GM12878 (cell line): ENCODE results near the gene MXD4. TPM values are rescaled to one million over a fixed set of nuclear protein-coding genes. Genes with fewer than 3 reads are reported as not detected.

Experiments used
- ATAC-seq: fragments of 200-7000 bp; cut with Tn5 transposase; 3 replicates; pipeline ENCODE4 v1.9.1; 2020; ENCODE audit warnings: mild to moderate bottlenecking, moderate library complexity
- BruUV-seq: library from RNA; stranded (reverse); fragments of 400-500 nt; replicated peaks from 2 replicates; lab custom pipeline; 2021; lab: Mats Ljungman, UMichigan
- CTCF ChIA-PET: fragments of 300-600 bp; sonication (Branson Sonifier 250); formaldehyde crosslinking; extraction: SDS; loops from one replicate; lab custom pipeline; 2021; ENCODE audit warnings: inconsistent platforms; lab: Yijun Ruan, JAX
- POLR2A ChIA-PET: fragments of 350-600 bp; formaldehyde crosslinking; extraction: SDS; loops from one replicate; lab custom pipeline; 2021; ENCODE audit warnings: inconsistent platforms; lab: Charles Lee
- RAD21 ChIA-PET: fragments of 300-600 bp; sonication (Branson Sonifier 250); formaldehyde crosslinking; loops from one replicate; lab custom pipeline; 2023; ENCODE audit warnings: antibody characterized with exemption; ENCODE audit not compliant: unreplicated experiment; lab: Charles Lee
- SMC1A ChIA-PET: fragments of 300-600 bp; sonication (Branson Sonifier 250); formaldehyde crosslinking; loops from one replicate; lab custom pipeline; 2023; ENCODE audit not compliant: unreplicated experiment, uncharacterized antibody; lab: Charles Lee
- DNase-seq: peaks from one replicate; pipeline ENCODE4 v3.0.0-alpha.2; 2011; ENCODE audit warnings: low read depth, low spot score
- FAIRE-seq: peaks from 3 replicates; lab custom pipeline; 2011; peaks lifted over from hg19 to GRCh38; lab: Jason Lieb, UNC
- H2AFZ ChIP-seq: 2 replicates; pipeline ENCODE4 v1.6.0; 2011; ENCODE audit warnings: low read depth, low read length, control low read depth; ENCODE audit not compliant: control insufficient read depth
- H3K27ac ChIP-seq: 2 replicates; pipeline ENCODE4 v1.5.1; 2011; ENCODE audit warnings: control low read depth; ENCODE audit not compliant: control insufficient read depth, insufficient read depth
- H3K27me3 ChIP-seq, 2 experiments: replicated peaks in 1 of 2; 2 replicates each; pipeline versions ENCODE4 v1.6.0 to v1.6.1; 2011; ENCODE audit warnings: low read length in 1 of 2; ENCODE audit not compliant: control insufficient read depth in 2 of 2, insufficient read depth in 2 of 2
- H3K36me3 ChIP-seq, 2 experiments: 2 replicates each; pipeline ENCODE4 v1.5.1; 2011; ENCODE audit warnings: low read length in 1 of 2; ENCODE audit not compliant: control insufficient read depth in 2 of 2, insufficient read depth in 2 of 2
- H3K4me1 ChIP-seq: 2 replicates; pipeline ENCODE4 v1.6.1; 2011; ENCODE audit warnings: mild to moderate bottlenecking, low read length, moderate library complexity, mixed read lengths; ENCODE audit not compliant: control insufficient read depth, insufficient read depth
- H3K4me2 ChIP-seq: 2 replicates; pipeline ENCODE4 v1.6.0; 2011; ENCODE audit warnings: control low read depth; ENCODE audit not compliant: control insufficient read depth, insufficient read depth
- H3K4me3 ChIP-seq: fragments of 200-600 bp; sonication (generic); 2 replicates; pipeline ENCODE4 v1.5.1; 2016
- H3K79me2 ChIP-seq: 2 replicates; pipeline ENCODE4 v1.6.0; 2011; ENCODE audit warnings: low read length; ENCODE audit not compliant: control insufficient read depth, insufficient read depth
- H3K9ac ChIP-seq: 2 replicates; pipeline ENCODE4 v1.8.0; 2011; ENCODE audit warnings: low read length, control low read depth, mixed read lengths; ENCODE audit not compliant: control insufficient read depth, insufficient read depth
- H3K9me3 ChIP-seq: replicated peaks from 3 replicates; pipeline ENCODE4 v1.5.1; 2011; ENCODE audit warnings: mild to moderate bottlenecking, low read length; ENCODE audit not compliant: control insufficient read depth, insufficient read depth
- H4K20me1 ChIP-seq: 2 replicates; pipeline ENCODE4 v1.6.0; 2011; ENCODE audit not compliant: control insufficient read depth, insufficient read depth
- ATF7 ChIP-seq: fragments of 450-650 bp; IDR thresholded peaks from 2 replicates; pipeline ENCODE4 v1.6.1; 2016; ENCODE audit warnings: low read depth, mild to moderate bottlenecking
- EED ChIP-seq: sonication (generic); IDR thresholded peaks from 2 replicates; pipeline ENCODE4 v1.6.1; 2016; ENCODE audit warnings: antibody characterized with exemption, low read depth
- FOXM1 ChIP-seq: IDR thresholded peaks from 2 replicates; pipeline ENCODE4 v1.6.1; 2012; ENCODE audit warnings: low read depth, mild to moderate bottlenecking, inconsistent platforms, low read length, moderate library complexity
- HSF1 ChIP-seq: fragments of 150-350 bp; IDR thresholded peaks from 2 replicates; pipeline ENCODE4 v1.6.1; 2014; ENCODE audit warnings: mild to moderate bottlenecking, low read depth, low read length
- IKZF1 ChIP-seq: fragments of 450-650 bp; conservative IDR thresholded peaks from 2 replicates; pipeline ENCODE4 v1.6.1; 2017; ENCODE audit warnings: antibody characterized with exemption, mild to moderate bottlenecking
- MLLT1 ChIP-seq: fragments of 450-650 bp; IDR thresholded peaks from 2 replicates; pipeline ENCODE4 v1.6.1; 2016; ENCODE audit warnings: mild to moderate bottlenecking
- MTA2 ChIP-seq: fragments of 450-650 bp; IDR thresholded peaks from 2 replicates; pipeline ENCODE4 v1.6.1; 2016; ENCODE audit warnings: low read depth, mild to moderate bottlenecking, moderate library complexity
- MXI1 ChIP-seq: fragments of 150-350 bp; IDR thresholded peaks from 2 replicates; pipeline ENCODE4 v1.6.1; 2011; ENCODE audit warnings: low read depth, mild to moderate bottlenecking, inconsistent platforms, low read length, improper control_type of control experiment
- NBN ChIP-seq: fragments of 450-650 bp; IDR thresholded peaks from 2 replicates; pipeline ENCODE4 v1.6.1; 2016
- POU2F2 ChIP-seq: IDR thresholded peaks from 3 replicates; pipeline ENCODE4 v1.6.1; 2011; ENCODE audit warnings: low read depth, mild to moderate bottlenecking, low read length, borderline replicate concordance
- SIX5 ChIP-seq: IDR thresholded peaks from 2 replicates; pipeline ENCODE4 v1.6.1; 2011; ENCODE audit warnings: mild to moderate bottlenecking, low read depth, low read length, moderate library complexity; ENCODE audit not compliant: severe bottlenecking
- SUZ12 ChIP-seq: fragments of 200-600 bp; sonication (generic); IDR thresholded peaks from one replicate; pipeline ENCODE4 v1.6.1; 2018; ENCODE audit warnings: antibody characterized with exemption, mild to moderate bottlenecking; ENCODE audit not compliant: unreplicated experiment
- YY1 ChIP-seq: IDR thresholded peaks from 2 replicates; pipeline ENCODE4 v1.6.1; 2011; ENCODE audit warnings: low read depth, mild to moderate bottlenecking, low read length
- ZBTB11 ChIP-seq: fragments of 450-650 bp; formaldehyde crosslinking; IDR thresholded peaks from 2 replicates; pipeline ENCODE4 v1.5.0; 2022; ENCODE audit warnings: mild to moderate bottlenecking, missing genetic modification characterization
- ZBTB33 ChIP-seq: fragments of 450-650 bp; IDR thresholded peaks from 2 replicates; pipeline ENCODE4 v1.6.1; 2017; ENCODE audit warnings: mild to moderate bottlenecking
- WGBS: methylation state at CpG from one replicate; pipeline ENCODE4 v1.1.6; 2016; ENCODE audit warnings: low lambda C conversion rate; ENCODE audit not compliant: insufficient replicate concordance, insufficient coverage; ENCODE audit errors: missing lambda C conversion rate; 5-methylcytosine and 5-hydroxymethylcytosine counted together
- in situ Hi-C: fragments of 300-500 bp; cut with MboI; formaldehyde crosslinking; loops from 9 replicates; pipeline ENCODE4 v1.14.3; 2018; ENCODE audit warnings: mixed read lengths
- intact Hi-C: fragments of 100-400 bp; cut with micrococcal nuclease; formaldehyde crosslinking; loops from one replicate; pipeline ENCODE4 v1.14.2; 2022; ENCODE audit not compliant: unreplicated experiment
- polyA plus RNA-seq, 11 experiments: library from polyadenylated mRNA; depleted of rRNA in 4 of 11; unstranded in 6 of 11; stranded (reverse) in 5 of 11; fragments of >200 nt; fragmentation: Nextera tagmentation in 4 of 11; fragmentation: Illumina TruSeq in 1 of 11; extraction: Ambion mirVana in 4 of 11; extraction: Trizol in 1 of 11; gene quantifications; 1 replicate in 1 of 11; 2 replicates in 10 of 11; pipeline versions ENCODE4 v1.2.1 to v1.2.3, GENCODE V29; 2011 to 2016; ENCODE audit warnings: inconsistent platforms in 2 of 11, missing spikeins in 2 of 11, low read depth in 1 of 11
- total RNA-seq, 4 experiments: library from RNA; depleted of rRNA in 3 of 4; stranded (reverse); fragments of >200 nt in 3 of 4; fragmentation: Illumina TruSeq in 1 of 4; extraction: Trizol in 1 of 4; gene quantifications; 2 replicates each; pipeline versions ENCODE4 v1.2.1 to v1.2.3, GENCODE V29; 2013 to 2021

MXD4 gene
- total and polyA plus RNA-seq, 10 of the 15 experiments (the other 5 are each of a cell fraction or from before 2014, with no cell fraction given), result 0.21 to 25.6 (median 5.2) TPM

- no peak for TF ChIP-seq POU2F2
- TF ChIP-seq MLLT1, result no peak
- no peak for TF ChIP-seq IKZF1
- no peak for TF ChIP-seq NBN
- no peak for TF ChIP-seq SIX5
- TF ChIP-seq ZBTB11, result no peak
- no peak for TF ChIP-seq MTA2
- no peak for TF ChIP-seq ATF7
- TF ChIP-seq EED, result no peak
- TF ChIP-seq YY1, result no peak
- no peak for TF ChIP-seq MXI1
- no peak for TF ChIP-seq FOXM1
- no peak for TF ChIP-seq ZBTB33
- TF ChIP-seq SUZ12, result no peak
- no peak for TF ChIP-seq HSF1
- Histone ChIP-seq H3K27ac (no peak overlapping the region), H3K36me3 (no peaks in the 10 kb centered on the region), H4K20me1 (no peaks in the 10 kb centered on the region), H3K4me3 (no peak overlapping the region), H3K4me2 (no peak overlapping the region), H3K9me3 (no peaks in the 10 kb centered on the region), H3K9ac (no peak overlapping the region), H3K4me1 (no peaks in the 10 kb centered on the region), H3K79me2 (no peaks in the 10 kb centered on the region), H3K27me3 (no peaks in the 10 kb centered on the region), H2AFZ (no peak overlapping the region)
- 63% methylated on average over 27 of the region's 27 CpGs for whole genome bisulfite sequencing
- intact Hi-C loops, result no loop called here
- FAIRE-seq (no peak), DNase-seq (no peak), ATAC-seq (no peak)
- SMC1A ChIA-PET, result no interaction called here
- no TSS peak for BruUV-seq
- CTCF ChIA-PET, result no interaction called here
- in situ Hi-C loops, result no loop called here
- POLR2A ChIA-PET, result no interaction called here
- RAD21 ChIA-PET, result no interaction called here
Measured at GRCh38 chr4:2271279-2272025, 9.5 kb upstream of the MXD4 start.
